ENCODE measurements around the gene KCNN1. TPM values are rescaled to one million over a fixed set of nuclear protein-coding genes. Genes with fewer than 3 reads are reported as not detected.

KCNN1 gene
- total and polyA plus RNA-seq, 9 of the 15 experiments (the other 6 are each of a cell fraction or from before 2014, with no cell fraction given): 0.01 to 6.2 (median 0.72) TPM

GRCh38 chr19:18007917-18008673 is 41.2 kb downstream of the KCNN1 start, which contains the start of gene ARRDC2 (continued):
- TF ChIP-seq ETS1 (conservative IDR thresholded peaks at IDR 0.05; ENCODE audit: control insufficient read depth, low read depth, low read length) (no peak), NCOA1 (IDR thresholded peaks at IDR 0.05; ENCODE audit: low read depth) (no peak), CREB3L1 (IDR thresholded peaks at IDR 0.05; ENCODE audit: borderline replicate concordance, low read depth) (no peak), SMAD1 (IDR thresholded peaks at IDR 0.05; ENCODE audit: low read depth, low read length, partially characterized antibody) (no peak), GABPB1 (CRISPR knock-in tag; IDR thresholded peaks at IDR 0.05) (no peak), GATA2 (CRISPR knock-in tag; IDR thresholded peaks at IDR 0.05) (no peak), PBX2 (CRISPR knock-in tag; IDR thresholded peaks at IDR 0.05; ENCODE audit: low read depth) (no peak), PBX2 (tag; conservative IDR thresholded peaks at IDR 0.05; ENCODE audit: low read depth) (no peak), HDAC6 (IDR thresholded peaks at IDR 0.05; ENCODE audit: low read depth, low read length) (no peak), CBX2 (IDR thresholded peaks at IDR 0.05; ENCODE audit: insufficient read depth, low read length, poor library complexity, severe bottlenecking) (no peak), HDAC2 (IDR thresholded peaks at IDR 0.05) (no peak), MAFF (IDR thresholded peaks at IDR 0.05; ENCODE audit: low read length) (no peak), NFATC3 (IDR thresholded peaks at IDR 0.05) (no peak), NCOA6 (IDR thresholded peaks at IDR 0.05) (no peak), RBM39 (optimal IDR thresholded peaks at IDR 0.05; ENCODE audit: low read depth, low read length) (no peak), ZNF655 (CRISPR knock-in tag; IDR thresholded peaks at IDR 0.05) (no peak), ZNF395 (CRISPR knock-in tag; IDR thresholded peaks at IDR 0.05) (no peak)

All from K562 (cell line).